SK-N-SH (cell line): ENCODE measurements around the gene IQSEC3.
"Not testable (repeated sequence)": the region's sequence is repeated elsewhere in the genome, so short reads cannot be mapped to it uniquely, and the experiment has no call there.

Experiments used
- CTCF ChIP-seq: fragments of 200-600 bp; sonication (generic); IDR thresholded peaks from 2 replicates; pipeline ENCODE4 v1.6.1; 2017; ENCODE audit warnings: antibody characterized with exemption, mild to moderate bottlenecking, moderate library complexity
- EP300 ChIP-seq, 2 experiments: IDR thresholded peaks; 2 replicates each; pipeline versions ENCODE4 v1.4.0 to v1.6.1; 2012; ENCODE audit warnings: borderline replicate concordance in 1 of 2, low read depth in 1 of 2, low read length in 1 of 2
- MEF2A ChIP-seq: IDR thresholded peaks from 2 replicates; pipeline ENCODE4 v1.4.0; 2012; ENCODE audit warnings: low read depth, borderline replicate concordance
- NRF1 ChIP-seq: IDR thresholded peaks from 2 replicates; pipeline ENCODE4 v1.6.1; 2012; ENCODE audit warnings: low read depth, mild to moderate bottlenecking, low read length
- RCOR1 ChIP-seq: fragments of 150-350 bp; IDR thresholded peaks from 2 replicates; pipeline ENCODE4 v1.6.1; 2017; ENCODE audit warnings: antibody characterized with exemption, low read length
- SMC3 ChIP-seq: IDR thresholded peaks from 2 replicates; pipeline ENCODE4 v1.6.1; 2012; ENCODE audit warnings: low read depth, low read length, improper control_type of control experiment

- TF ChIP-seq MEF2A; CTCF; NRF1; SMC3; RCOR1; EP300 (IDR thresholded peaks at IDR 0.05; ENCODE audit: borderline replicate concordance in 1 of 2, low read depth in 1 of 2, low read length in 1 of 2): not testable (repeated sequence)
Measured at GRCh38 chr12:45235-45990, 21.2 kb upstream of the IQSEC3 start.
